ENCODE data around the gene MRPL51. TPM values are rescaled to one million over a fixed set of nuclear protein-coding genes. Genes with fewer than 3 reads are reported as not detected.

The MRPL51 gene
- total RNA-seq, 2 experiments from 2014 or later, result 152 to 338 TPM

DNA sequence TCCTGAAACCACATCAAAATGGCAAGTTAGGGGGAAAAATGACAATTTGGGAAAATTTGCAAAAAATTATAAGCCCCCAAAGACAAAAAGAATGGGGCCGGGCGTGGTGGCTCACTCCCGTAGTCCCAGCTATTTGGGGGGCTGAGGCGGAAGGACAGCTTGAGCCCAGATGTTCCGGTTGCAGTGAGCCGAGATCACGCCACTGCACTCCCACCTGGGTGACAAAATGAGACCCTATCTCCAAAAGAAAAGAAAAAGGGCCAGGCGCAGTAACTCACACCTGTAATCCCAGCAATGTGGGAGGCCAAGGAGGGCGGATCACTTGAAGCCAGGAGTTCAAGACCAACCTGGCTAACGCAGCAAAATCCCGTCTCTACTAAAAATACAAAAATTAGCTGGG lies 20.6 kb downstream of the MRPL51 start:
- intact Hi-C loops (cut with micrococcal nuclease; ENCODE audit: unreplicated experiment), result no loop called here
- Histone ChIP-seq H3K9me3 (ENCODE audit: low read length) (0 out of 2 replicates have a peak, but pooled peaks cover 5% of the 10 kb centered on the region), H3K4me1 (ENCODE audit: insufficient read depth, low read length, poor library complexity, severe bottlenecking) (peaks cover 25% of the 10 kb centered on the region), H4K20me1 (ENCODE audit: insufficient read depth, low read length) (peaks cover 16% of the 10 kb centered on the region; the same call in 1 of the 2 replicates), H3K4me2 (ENCODE audit: low read length) (no peak overlapping the region), H2AFZ (ENCODE audit: low read length) (no peak overlapping the region), H3K79me2 (ENCODE audit: insufficient read depth, low read depth, low read length) (peaks cover 25% of the 10 kb centered on the region), H3K36me3 (ENCODE audit: insufficient read depth, low read length) (peaks cover 22% of the 10 kb centered on the region), H3K9me2 (ENCODE audit: insufficient read depth, low read length) (no peaks in the 10 kb centered on the region), H3K27ac (ENCODE audit: low read depth, low read length, poor library complexity, severe bottlenecking) (no peak overlapping the region), H3K4me3 (ENCODE audit: low read depth, low read length, poor library complexity, severe bottlenecking) (no peak overlapping the region)
- POLR2A ChIA-PET, result interaction anchor here (0.6 to 1.6 kb wide), 4 partner anchors 8 to 66 kb away, joined by 3 to 9 read pairs (median 4); no protein-coding TSS in a partner anchor
- DNase-seq (ENCODE audit: low spot score), result no peak
- no peak for TF ChIP-seq EZH2phosphoT487 (IDR thresholded peaks at IDR 0.05; ENCODE audit: borderline replicate concordance, low read depth, low read length)
- TF ChIP-seq, protein P1, sequence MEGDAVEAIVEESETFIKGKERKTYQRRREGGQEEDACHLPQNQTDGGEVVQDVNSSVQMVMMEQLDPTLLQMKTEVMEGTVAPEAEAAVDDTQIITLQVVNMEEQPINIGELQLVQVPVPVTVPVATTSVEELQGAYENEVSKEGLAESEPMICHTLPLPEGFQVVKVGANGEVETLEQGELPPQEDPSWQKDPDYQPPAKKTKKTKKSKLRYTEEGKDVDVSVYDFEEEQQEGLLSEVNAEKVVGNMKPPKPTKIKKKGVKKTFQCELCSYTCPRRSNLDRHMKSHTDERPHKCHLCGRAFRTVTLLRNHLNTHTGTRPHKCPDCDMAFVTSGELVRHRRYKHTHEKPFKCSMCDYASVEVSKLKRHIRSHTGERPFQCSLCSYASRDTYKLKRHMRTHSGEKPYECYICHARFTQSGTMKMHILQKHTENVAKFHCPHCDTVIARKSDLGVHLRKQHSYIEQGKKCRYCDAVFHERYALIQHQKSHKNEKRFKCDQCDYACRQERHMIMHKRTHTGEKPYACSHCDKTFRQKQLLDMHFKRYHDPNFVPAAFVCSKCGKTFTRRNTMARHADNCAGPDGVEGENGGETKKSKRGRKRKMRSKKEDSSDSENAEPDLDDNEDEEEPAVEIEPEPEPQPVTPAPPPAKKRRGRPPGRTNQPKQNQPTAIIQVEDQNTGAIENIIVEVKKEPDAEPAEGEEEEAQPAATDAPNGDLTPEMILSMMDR (conservative IDR thresholded peaks at IDR 0.05; ENCODE audit: low read length), result no peak
- CTCF ChIA-PET (ENCODE audit: unreplicated experiment), result no interaction called here
- BruUV-seq (replicated peaks), result no TSS peak

DNA sequence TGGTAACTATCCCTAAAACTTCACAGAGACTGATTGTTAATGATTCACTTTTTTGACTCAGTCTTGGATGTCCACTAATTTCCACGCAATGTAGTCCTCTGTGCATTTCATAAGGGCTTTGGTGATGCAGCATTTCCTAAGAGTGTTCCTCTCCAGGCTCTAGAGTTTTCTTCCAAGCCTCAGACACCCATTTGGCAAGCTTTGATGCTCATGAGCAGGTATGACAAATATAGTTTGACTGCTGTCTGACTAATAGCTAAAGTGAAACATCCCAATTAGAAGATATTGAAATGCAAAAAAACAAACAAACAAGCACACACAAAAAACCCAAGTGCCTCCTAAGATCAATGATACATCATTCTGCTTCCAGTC lies 21.1 kb downstream of the MRPL51 start:
- H3K27ac ChIP-seq (ENCODE audit: low read depth, low read length, poor library complexity, severe bottlenecking), result no peak overlapping the region
- ChIA-PET POLR2A (interaction anchor here (1.1 to 1.6 kb wide), 3 partner anchors 9 to 16 kb away, joined by 3 to 9 read pairs (median 3); no protein-coding TSS in a partner anchor), CTCF (ENCODE audit: unreplicated experiment) (no interaction called here)
- H3K4me3 ChIP-seq (ENCODE audit: low read depth, low read length, poor library complexity, severe bottlenecking), result no peak overlapping the region
- TF ChIP-seq EZH2phosphoT487 (IDR thresholded peaks at IDR 0.05; ENCODE audit: borderline replicate concordance, low read depth, low read length), result no peak
- TF ChIP-seq, protein P1 (conservative IDR thresholded peaks at IDR 0.05; ENCODE audit: low read length), result no peak
- no peak for DNase-seq (ENCODE audit: low spot score)
- H4K20me1 ChIP-seq (ENCODE audit: insufficient read depth, low read length), result peaks cover 16% of the 10 kb centered on the region; the same call in 1 of the 2 replicates
- intact Hi-C loops (cut with micrococcal nuclease; ENCODE audit: unreplicated experiment), result loop anchor here (2.0 kb wide), 1 partner anchor 63 kb away; the partner anchor contains the start of gene GAPDH
- no peak overlapping the region for H3K4me2 ChIP-seq (ENCODE audit: low read length)
- 0 out of 2 replicates have a peak, but pooled peaks cover 5% of the 10 kb centered on the region for H3K9me3 ChIP-seq (ENCODE audit: low read length)
- no peaks in the 10 kb centered on the region for H3K9me2 ChIP-seq (ENCODE audit: insufficient read depth, low read length)
- no peak overlapping the region for H2AFZ ChIP-seq (ENCODE audit: low read length)
- peaks cover 25% of the 10 kb centered on the region for H3K79me2 ChIP-seq (ENCODE audit: insufficient read depth, low read depth, low read length)
- BruUV-seq (replicated peaks), result no TSS peak
- H3K4me1 ChIP-seq (ENCODE audit: insufficient read depth, low read length, poor library complexity, severe bottlenecking), result peaks cover 25% of the 10 kb centered on the region
- H3K36me3 ChIP-seq (ENCODE audit: insufficient read depth, low read length), result peaks cover 26% of the 10 kb centered on the region

Measured in OCI-LY7 (cell line).